ENCODE results near the gene BRD7.

The BRD7 gene

DNA sequence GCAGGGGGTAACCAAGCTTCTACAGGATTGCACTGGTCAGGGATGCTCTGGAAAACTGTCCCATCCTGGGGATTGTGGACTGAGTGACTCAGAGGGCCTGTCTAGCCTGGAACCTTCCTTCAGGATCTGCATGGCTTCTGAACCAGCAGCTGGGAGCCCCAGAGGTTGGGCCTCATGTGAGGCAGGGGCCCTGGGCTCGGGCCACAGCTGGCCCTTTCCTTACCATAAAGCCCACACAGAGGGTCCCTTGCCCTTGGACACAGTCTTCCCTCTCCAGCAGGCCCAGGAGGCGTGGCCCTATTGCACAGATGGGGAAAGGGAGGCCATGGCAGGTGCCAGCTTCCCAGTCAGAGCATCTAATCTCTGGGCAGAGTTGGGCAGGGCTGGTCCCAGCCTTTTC lies 72.0 kb downstream of the BRD7 start:
- peaks cover 39% of the 10 kb centered on the region for H3K4me1 Mint-ChIP-seq (ENCODE audit: low read depth)
- H3K36me3 Mint-ChIP-seq (ENCODE audit: low read depth): peaks cover 100% of the 10 kb centered on the region
- no peak overlapping the region for H3K4me3 Mint-ChIP-seq
- H3K27ac Mint-ChIP-seq: peak overlapping the region; percentile 48
- no peaks in the 10 kb centered on the region for H3K9me3 Mint-ChIP-seq
- no peaks in the 10 kb centered on the region for H3K27me3 Mint-ChIP-seq
- intact Hi-C loops (cut with micrococcal nuclease): no loop called here

DNA sequence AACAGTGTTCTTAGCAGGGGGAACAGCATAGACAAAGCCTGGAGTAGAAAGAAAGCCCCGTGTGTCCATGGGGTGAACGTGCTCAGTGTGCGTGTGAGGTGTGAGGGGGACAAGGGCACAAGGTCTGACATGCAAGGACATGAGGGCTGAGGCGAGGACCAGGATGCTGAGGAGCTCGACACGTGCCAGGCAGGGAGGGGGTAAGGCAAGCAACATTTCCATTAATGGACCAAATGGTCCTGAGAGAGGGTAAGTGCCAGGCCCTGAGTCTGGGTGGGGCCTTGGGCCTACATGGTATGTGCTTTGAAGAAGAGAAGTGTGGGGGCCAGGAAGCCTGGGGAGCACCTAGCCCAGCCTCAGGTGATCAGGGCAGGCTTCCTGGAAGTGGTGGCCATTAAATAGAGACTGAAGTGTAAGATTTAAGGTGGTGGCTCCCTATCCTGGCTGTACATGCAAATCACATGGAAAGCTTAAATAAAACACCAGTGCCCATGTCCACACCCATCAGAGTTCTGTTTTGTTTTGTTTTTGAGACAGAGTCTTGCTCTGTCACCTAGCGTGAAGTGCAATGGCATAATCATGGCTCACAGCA lies 73.2 kb downstream of the BRD7 start:
- Mint-ChIP-seq H3K4me1 (ENCODE audit: low read depth) (peaks cover 41% of the 10 kb centered on the region), H3K36me3 (ENCODE audit: low read depth) (peaks cover 100% of the 10 kb centered on the region), H3K27ac (no peak overlapping the region), H3K27me3 (no peaks in the 10 kb centered on the region), H3K9me3 (no peaks in the 10 kb centered on the region), H3K4me3 (no peak overlapping the region)
- intact Hi-C loops (cut with micrococcal nuclease): no loop called here

DNA sequence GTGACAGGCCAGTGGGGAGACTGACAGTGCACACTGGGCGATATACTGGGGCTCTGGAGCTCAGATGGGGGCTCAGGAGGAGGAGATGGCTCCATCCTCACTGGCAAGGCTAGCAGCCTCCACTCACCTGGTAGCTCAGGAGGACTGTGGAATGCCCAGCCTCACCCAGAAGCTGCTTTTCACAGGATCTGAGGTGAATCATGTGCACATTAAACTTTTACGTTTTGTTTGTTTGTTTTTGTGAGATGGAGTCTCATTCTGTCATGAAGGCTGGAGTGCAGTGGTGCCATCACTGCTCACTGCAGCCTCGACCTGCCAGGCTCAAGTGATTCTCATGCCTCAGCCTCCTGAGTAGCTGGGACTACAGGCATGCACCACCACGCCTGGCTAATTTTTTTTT lies 73.8 kb downstream of the BRD7 start:
- H3K4me1 Mint-ChIP-seq (ENCODE audit: low read depth): peaks cover 45% of the 10 kb centered on the region
- H3K27me3 Mint-ChIP-seq: no peaks in the 10 kb centered on the region
- no peak overlapping the region for H3K27ac Mint-ChIP-seq
- H3K36me3 Mint-ChIP-seq (ENCODE audit: low read depth): peaks cover 100% of the 10 kb centered on the region
- no peaks in the 10 kb centered on the region for H3K9me3 Mint-ChIP-seq
- intact Hi-C loops (cut with micrococcal nuclease): no loop called here
- no peak overlapping the region for H3K4me3 Mint-ChIP-seq

DNA sequence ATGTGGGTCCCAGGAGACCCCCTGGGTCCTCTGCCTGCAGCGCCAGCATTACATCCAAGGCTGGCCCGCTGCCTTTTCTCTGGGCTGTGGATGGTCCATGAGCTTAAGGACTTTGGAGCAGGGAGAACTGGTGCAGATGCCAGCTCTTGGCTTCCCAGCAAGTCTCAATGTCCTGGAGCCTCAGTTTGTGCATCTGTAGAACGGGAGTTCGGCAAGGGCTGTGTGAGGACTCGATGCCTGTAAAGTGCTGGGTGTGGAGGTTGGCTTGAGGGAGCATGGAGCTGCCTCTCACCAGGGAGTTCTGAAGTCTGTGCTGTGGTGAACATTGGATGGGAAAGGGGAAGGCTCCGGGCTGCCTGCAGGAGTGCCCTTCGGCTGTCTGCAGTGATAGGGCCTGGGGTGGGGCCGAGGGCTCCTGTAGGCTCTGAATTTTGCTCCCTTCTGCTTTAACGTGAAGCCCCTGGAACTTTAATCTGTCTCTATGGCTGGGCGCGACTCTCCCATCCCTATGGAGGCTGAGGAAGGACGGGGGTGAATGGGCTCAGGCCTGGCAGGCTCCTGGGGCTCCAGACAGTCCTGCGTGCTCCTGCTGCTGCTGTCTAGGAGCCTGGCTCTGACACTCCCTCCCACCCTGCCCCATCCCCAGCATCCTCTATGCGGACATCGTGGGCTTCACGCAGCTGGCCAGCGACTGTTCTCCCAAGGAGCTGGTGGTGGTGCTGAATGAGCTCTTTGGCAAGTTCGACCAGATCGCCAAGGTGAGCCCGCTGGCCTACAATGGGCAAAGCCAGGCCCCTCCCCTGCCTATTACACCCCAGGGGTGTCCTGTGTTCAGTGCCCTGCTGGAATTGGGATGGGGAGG lies 74.6 kb downstream of the BRD7 start:
- Mint-ChIP-seq H3K36me3 (ENCODE audit: low read depth) (peaks cover 100% of the 10 kb centered on the region), H3K4me1 (ENCODE audit: low read depth) (peaks cover 50% of the 10 kb centered on the region), H3K27me3 (no peaks in the 10 kb centered on the region), H3K27ac (no peak overlapping the region), H3K9me3 (no peaks in the 10 kb centered on the region), H3K4me3 (no peak overlapping the region)
- intact Hi-C loops (cut with micrococcal nuclease): no loop called here

DNA sequence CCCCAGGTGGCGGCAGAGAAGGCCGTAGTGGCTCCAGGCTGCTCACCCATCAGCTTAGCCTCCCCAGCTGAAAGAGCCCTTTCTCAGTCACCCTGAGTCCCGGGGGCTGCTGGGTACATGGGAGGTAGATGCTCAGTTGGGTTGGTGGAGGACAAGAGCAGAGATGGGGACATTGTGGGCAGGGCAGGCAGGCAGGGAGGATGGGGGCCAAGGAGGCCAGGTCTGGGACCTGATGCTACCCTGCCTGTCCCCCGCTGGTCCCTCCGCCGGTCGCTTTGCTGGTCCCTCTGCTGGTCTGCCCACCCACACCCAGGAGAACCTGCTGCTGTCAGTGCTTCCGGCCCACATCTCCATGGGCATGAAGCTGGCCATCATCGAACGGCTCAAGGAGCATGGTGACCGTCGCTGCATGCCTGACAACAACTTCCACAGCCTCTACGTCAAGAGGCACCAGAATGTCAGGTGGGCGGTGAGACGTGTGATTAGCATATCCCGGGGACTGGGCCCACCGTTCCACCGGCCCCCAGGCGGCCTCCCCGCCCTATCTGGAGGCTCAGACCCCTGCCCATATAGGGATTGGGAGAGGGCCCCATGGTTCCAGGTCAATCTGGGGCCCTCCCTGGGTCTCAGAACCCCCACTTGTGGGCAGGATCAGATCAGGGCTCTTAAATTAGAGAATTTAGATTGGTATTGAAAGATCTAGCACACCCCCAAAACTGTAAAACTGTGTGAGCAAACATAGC lies 75.6 kb downstream of the BRD7 start:
- Mint-ChIP-seq H3K4me1 (ENCODE audit: low read depth) (peaks cover 57% of the 10 kb centered on the region), H3K36me3 (ENCODE audit: low read depth) (peaks cover 100% of the 10 kb centered on the region), H3K9me3 (no peaks in the 10 kb centered on the region), H3K4me3 (no peak overlapping the region), H3K27ac (peak overlapping the region; percentile 12), H3K27me3 (no peaks in the 10 kb centered on the region)
- intact Hi-C loops (cut with micrococcal nuclease): no loop called here

DNA sequence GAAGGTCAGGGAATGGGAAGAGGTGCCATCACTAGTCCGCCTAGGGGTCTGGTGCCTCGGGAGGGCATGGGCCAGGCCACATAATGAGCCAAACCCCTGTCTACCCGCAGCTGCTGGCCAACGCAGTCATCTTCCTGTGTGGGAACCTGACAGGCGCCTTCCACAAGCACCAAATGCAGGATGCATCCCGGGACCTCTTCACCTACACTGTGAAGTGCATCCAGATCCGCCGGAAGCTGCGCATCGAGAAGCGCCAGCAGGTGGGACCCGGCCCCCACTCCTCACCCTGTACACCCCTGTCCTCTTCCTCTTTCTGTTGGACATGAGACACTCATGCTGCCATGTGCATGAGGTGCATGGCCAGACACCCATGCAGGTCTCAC lies 76.2 kb downstream of the BRD7 start:
- Mint-ChIP-seq H3K27me3 (no peaks in the 10 kb centered on the region), H3K4me1 (ENCODE audit: low read depth) (peaks cover 58% of the 10 kb centered on the region), H3K9me3 (no peaks in the 10 kb centered on the region), H3K27ac (peak overlapping the region; percentile 12), H3K36me3 (ENCODE audit: low read depth) (peaks cover 100% of the 10 kb centered on the region), H3K4me3 (no peak overlapping the region)
- intact Hi-C loops (cut with micrococcal nuclease): no loop called here

DNA sequence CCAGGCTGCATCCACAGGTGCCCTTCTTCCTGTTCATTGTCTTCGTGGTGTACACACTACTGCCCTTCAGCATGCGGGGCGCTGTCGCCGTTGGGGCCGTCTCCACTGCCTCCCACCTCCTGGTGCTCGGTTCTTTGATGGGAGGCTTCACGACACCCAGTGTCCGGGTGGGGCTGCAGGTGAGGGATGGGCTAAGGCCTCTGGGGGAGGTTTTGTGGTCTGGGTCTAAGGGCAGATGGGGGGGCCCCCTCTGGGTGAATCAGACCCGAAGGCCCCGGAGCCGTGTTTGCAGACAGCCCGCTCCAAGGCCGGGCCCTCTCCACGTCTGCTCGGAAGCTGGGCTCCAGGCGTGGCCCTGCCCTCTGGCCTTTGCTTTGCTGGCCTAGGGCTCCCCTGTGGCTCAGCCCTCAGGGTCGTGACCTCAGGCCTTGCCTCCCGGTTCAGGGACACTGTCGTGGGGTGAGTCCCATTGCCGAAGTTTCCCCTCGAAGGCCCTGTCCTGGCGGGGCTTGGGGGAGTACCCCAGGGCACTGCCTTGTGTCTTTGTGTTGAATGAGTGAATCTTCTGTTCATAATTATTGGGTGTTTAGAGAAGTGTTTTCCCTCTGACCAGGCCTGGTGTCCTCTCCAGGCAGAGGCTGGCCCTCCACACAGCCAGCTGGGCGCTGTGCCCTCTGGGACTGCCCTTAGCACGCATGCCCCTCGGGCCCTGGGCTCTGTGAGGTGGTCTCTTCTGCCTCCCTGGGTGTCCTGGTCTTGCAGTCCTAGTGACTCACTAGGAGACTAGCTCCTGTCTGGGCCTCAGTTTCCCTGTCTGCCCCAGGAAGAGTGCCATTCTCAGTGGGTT lies 76.8 kb downstream of the BRD7 start:
- Mint-ChIP-seq H3K4me3 (no peak overlapping the region), H3K36me3 (ENCODE audit: low read depth) (peaks cover 100% of the 10 kb centered on the region), H3K27me3 (no peaks in the 10 kb centered on the region), H3K4me1 (ENCODE audit: low read depth) (peaks cover 57% of the 10 kb centered on the region), H3K9me3 (no peaks in the 10 kb centered on the region), H3K27ac (no peak overlapping the region)
- intact Hi-C loops (cut with micrococcal nuclease): no loop called here

DNA sequence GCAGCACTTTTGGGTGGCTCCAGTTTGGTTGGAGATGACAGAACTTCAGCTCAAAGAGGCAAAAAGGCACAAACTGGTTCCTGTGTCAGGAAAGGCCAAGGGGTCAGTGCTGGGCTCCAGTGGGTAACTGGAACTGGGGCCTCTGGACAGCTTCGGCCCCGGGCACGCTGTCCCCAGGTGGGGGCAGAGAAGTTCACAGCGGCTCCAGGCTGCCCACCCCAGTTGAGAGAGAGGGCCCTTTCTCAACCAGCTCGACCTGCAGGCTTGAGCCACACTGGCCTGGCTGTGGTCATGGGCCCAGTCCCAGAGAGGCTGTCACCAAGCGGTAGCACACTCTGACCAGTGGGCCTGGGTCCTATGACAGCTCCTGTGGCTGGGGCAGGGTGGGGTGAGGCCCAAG lies 77.9 kb downstream of the BRD7 start:
- no peaks in the 10 kb centered on the region for H3K9me3 Mint-ChIP-seq
- H3K27me3 Mint-ChIP-seq: no peaks in the 10 kb centered on the region
- H3K4me1 Mint-ChIP-seq (ENCODE audit: low read depth): peaks cover 65% of the 10 kb centered on the region
- H3K27ac Mint-ChIP-seq: peak overlapping the region; percentile 15
- no peak overlapping the region for H3K4me3 Mint-ChIP-seq
- H3K36me3 Mint-ChIP-seq (ENCODE audit: low read depth): peaks cover 100% of the 10 kb centered on the region
- intact Hi-C loops (cut with micrococcal nuclease): no loop called here

DNA sequence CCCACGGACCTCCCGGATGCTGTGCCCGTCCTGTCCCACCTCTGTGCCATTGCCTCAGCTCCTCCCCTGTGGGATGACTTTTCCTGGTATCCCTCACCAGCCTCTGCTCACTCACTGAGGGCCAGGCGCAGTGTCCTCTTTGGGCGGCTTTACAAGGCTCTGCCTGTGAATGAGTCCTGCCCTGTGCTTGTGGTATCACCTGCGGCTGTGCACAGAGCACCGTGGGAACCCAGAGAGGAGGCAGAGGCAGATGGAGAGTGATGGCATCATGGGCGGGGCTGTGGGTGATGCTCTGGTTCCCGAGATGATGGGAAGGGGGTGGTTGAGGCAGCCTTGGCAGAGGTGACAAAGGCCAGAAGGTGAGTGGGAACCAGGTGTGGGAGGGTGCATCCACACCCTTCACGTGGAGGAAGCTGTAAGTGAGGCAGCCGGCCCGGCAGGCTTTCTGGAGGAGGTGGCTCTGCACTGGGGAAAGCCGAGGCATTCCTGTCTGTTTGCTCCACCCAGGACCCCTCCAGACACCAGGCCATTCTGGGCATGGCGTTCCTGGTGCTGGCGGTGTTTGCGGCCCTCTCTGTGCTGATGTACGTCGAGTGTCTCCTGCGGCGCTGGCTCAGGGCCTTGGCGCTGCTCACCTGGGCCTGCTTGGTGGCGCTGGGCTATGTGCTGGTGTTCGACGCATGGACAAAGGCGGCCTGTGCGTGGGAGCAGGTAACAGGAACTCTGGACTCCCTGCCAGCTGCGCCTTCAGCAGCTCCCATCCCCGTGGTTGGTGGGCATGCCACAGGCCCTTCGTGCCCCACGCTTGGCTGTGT lies 78.6 kb downstream of the BRD7 start:
- intact Hi-C loops (cut with micrococcal nuclease): loop anchor here (10.0 kb wide), 1 partner anchor 265 kb away; the partner anchor contains the start of gene CNEP1R1
- Mint-ChIP-seq H3K4me3 (no peak overlapping the region), H3K27me3 (no peaks in the 10 kb centered on the region), H3K36me3 (ENCODE audit: low read depth) (peaks cover 100% of the 10 kb centered on the region), H3K9me3 (no peaks in the 10 kb centered on the region), H3K4me1 (ENCODE audit: low read depth) (peaks cover 67% of the 10 kb centered on the region), H3K27ac (peak overlapping the region; percentile 15)

DNA sequence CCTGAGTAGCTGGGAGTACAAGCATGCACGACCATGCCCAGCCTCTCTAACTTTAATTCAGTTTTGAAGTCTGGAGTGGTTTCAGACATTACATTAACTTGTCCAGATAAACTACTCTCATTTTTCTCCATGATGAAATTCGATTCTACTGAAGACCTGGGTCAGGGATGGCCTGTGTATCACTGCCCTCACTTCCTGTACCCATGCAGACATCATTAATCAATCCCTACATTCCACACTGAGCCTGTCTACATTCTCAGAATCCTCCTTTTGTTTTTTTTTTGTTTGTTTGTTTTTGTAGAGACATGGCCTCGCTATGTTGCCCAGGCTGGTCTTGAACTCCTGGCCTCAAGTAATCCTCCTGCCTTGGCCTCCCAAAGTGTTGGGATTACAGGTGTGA lies 79.9 kb downstream of the BRD7 start:
- peaks cover 100% of the 10 kb centered on the region for H3K36me3 Mint-ChIP-seq (ENCODE audit: low read depth)

DNA sequence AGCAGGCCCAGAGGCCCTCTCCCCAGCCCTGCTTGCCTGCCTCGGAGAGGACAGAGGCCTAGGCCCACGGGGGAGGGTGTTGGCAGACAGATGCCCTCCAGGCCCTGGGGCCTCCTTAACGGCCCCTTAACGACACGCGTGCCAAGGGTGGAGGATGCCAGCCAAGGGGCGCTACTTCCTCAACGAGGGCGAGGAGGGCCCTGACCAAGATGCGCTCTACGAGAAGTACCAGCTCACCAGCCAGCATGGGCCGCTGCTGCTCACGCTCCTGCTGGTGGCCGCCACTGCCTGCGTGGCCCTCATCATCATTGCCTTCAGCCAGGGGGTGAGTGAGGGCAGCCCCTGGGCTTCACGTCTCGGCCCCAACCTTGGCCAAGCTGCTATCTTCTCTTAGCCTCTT lies 80.8 kb downstream of the BRD7 start:
- intact Hi-C loops (cut with micrococcal nuclease): loop anchor here (10.0 kb wide), 1 partner anchor 263 kb away; the partner anchor contains the start of gene CNEP1R1
- Mint-ChIP-seq H3K4me1 (ENCODE audit: low read depth) (peaks cover 80% of the 10 kb centered on the region), H3K36me3 (ENCODE audit: low read depth) (peaks cover 100% of the 10 kb centered on the region), H3K4me3 (no peak overlapping the region), H3K27ac (peak overlapping the region; percentile 44), H3K9me3 (no peaks in the 10 kb centered on the region), H3K27me3 (no peaks in the 10 kb centered on the region)

More for the DNA sequence above, 79.9 kb downstream of the BRD7 start:
- no peaks in the 10 kb centered on the region for H3K9me3 Mint-ChIP-seq
- H3K27me3 Mint-ChIP-seq: no peaks in the 10 kb centered on the region
- H3K4me1 Mint-ChIP-seq (ENCODE audit: low read depth): peaks cover 73% of the 10 kb centered on the region
- intact Hi-C loops (cut with micrococcal nuclease): loop anchor here (10.0 kb wide), 1 partner anchor 264 kb away; the partner anchor contains the start of gene CNEP1R1
- no peak overlapping the region for H3K27ac Mint-ChIP-seq
- H3K4me3 Mint-ChIP-seq: no peak overlapping the region

DNA sequence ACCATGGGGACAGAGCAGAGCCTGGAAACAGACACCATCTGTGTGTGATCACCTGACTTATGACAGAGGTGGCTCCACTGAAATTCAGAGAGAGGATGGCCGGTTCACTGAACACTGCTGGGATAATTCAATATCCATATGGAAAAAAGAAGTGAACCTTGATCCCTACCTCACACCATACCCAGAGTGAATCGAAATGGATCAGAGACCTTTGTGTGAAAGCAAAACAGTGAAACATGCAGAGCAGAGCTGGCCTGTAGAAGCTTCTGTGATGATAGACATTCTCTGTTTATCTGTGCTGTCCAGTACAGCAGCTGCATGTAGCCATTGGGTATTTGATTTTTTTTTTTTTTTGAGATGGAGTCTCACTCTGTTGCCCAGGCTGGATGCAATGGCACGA lies 82.1 kb downstream of the BRD7 start:
- intact Hi-C loops (cut with micrococcal nuclease): loop anchor here (10.0 kb wide), 1 partner anchor 262 kb away; the partner anchor contains the start of gene CNEP1R1
- H3K4me3 Mint-ChIP-seq: no peak overlapping the region
- no peak overlapping the region for H3K27ac Mint-ChIP-seq
- peaks cover 86% of the 10 kb centered on the region for H3K4me1 Mint-ChIP-seq (ENCODE audit: low read depth)
- H3K27me3 Mint-ChIP-seq: no peaks in the 10 kb centered on the region
- peaks cover 100% of the 10 kb centered on the region for H3K36me3 Mint-ChIP-seq (ENCODE audit: low read depth)
- H3K9me3 Mint-ChIP-seq: no peaks in the 10 kb centered on the region
